Activated T-cell treated with anti-CD3 and anti-CD28 coated beads, Interleukin-2, amount 50 U/mL, for 48 hours (primary cell): Measurements from ENCODE around the gene UROC1.
A peak's percentile ranks its signal among the peaks of the same experiment; 100 is the strongest.
"Not testable (repeated sequence)": the region's sequence is repeated elsewhere in the genome, so short reads cannot be mapped to it uniquely, and the experiment has no call there.

Experiments
- DNase-seq, 2 experiments: peaks; one replicate each; pipeline ENCODE4 v3.0.0-alpha.2; 2020

The UROC1 gene

DNA sequence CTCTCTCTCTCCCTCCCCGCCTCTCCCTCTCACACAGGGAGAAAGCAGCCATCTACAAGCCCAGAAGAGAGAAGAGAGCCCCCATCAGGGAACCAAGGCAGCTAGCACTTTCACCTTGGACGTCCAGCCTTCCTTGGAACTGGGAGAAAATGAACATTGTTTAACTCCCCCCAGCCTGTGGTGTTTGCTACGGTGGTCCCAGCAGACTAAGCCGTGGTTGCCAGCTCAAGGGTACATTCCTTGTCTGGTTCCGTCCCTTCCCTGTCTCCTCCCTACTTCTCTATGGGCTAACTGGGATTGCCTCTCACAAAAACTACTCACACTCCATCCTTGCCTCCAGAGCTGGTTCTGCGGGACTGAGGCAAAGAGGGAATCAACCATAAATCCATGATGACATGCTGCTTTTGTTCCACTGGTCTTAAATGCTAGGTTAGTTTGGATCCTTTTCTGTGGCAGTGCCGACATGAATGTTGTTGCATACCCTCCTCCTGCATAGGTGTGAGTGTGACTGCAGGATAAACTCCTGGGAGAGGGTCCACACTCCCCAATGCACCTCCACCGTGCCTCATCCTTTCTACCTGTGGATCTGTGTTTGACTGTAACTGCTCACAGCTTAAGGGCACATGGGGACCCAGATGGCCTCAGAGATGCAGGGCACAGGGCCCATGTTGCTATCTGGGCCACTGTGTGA, 29.1 kb upstream of the UROC1 start:
- peak; percentile 6 to 9 for DNase-seq

- DNase-seq = no peak
Observed at GRCh38 chr3:126546013-126546412, 28.4 kb upstream of the UROC1 start.

DNA sequence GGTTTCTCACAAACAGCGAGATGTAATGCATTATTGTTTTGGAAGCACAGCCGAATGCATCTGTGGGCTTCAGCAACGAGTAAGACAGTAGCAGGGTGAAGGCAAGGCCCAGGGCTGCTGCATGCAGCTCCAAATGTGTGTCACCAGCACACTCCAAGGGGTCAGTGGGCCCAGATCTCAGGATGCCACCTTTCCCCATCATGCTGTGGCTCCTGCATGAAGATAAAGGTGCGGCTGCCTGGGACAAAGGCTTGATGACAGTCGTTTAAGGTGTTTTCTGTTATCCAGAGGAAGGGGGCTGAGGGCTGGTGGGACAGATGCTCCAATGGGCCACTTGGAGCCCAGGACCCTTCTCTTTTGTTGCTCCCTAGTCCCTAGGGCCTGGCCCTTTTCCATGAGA, 28.0 kb upstream of the UROC1 start:
- DNase-seq = no peak

- peak; percentile 3 to 7 for DNase-seq
Observed at GRCh38 chr3:126544596-126545281, 27.2 kb upstream of the UROC1 start.

DNA sequence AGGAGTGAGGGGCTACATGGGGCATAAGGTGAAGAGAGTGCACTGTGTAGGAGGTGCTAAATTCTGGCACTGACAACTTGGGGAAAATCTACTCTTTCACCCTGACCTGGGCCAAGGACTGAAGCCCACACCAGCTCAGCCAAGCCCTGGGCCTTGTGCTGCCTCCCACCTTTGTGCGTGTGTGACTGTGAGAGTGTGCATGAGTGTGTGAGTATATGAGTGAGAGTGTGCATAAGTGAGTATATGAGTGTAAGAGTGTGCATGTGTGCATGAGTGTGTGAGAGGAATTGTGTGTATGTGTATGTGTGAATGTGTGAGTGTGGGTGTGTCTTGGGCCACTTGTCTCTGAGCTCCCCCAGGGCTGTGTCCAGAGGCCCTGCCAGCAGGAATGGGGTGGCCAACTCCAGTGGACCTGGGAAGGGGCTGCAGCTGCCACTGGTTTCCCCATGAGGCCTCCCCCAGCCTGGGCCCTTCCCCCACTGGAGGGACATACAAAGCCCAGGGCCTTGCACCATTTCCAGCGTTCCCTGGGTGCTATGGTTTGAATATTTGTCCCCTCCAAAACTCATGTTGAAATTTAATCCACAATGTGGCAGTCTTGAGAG, 26.0 kb upstream of the UROC1 start:
- DNase-seq = peak; percentile 7 to 8

DNA sequence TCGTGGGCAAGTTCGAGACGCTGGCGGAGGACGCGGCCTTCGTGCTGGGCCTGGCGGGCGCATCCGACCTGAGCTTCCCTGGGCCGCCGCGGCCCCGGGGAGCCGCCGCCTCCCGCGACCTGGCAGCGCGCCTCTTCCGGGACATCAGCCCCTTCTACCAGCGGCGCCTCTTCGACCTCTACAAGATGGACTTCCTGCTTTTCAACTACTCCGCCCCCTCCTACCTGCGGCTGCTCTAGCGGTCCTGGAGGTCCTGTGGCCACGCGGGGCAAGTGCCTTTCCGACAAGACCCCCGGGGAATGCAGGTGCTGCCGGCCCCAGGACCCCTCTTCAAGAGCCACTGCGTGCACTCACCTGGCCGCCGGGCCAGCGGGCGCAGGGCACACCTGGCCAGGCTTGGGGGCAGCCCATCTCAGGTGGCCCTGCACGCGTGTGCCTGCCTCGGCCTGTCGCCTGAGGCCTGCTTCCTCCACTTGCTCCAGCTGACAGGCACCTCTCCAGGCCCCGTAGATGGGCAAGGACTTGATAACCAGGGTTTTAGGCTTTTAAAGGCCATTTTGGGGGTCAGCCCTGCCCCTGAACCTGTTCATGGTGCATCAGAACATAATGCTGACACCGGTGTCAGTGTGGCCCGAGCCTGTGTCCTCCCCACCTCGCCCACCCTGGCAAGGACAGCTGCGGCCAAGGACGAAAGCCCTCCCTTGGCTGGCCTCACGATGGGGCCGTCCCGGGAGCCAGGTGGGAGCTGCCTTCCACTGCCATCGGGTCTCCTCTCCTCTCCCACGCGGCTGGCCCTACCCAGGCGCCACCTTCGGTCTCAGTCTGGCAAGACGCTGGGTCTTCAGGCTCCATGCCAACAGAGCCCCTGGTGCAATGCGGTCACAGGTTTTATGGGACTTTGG, 25.0 kb upstream of the UROC1 start:
- DNase-seq = peak; percentile 6 to 7

- peak in 1 of 2 experiments; percentile 5 for DNase-seq
Observed at GRCh38 chr3:126541628-126542339, 24.2 kb upstream of the UROC1 start.

DNA sequence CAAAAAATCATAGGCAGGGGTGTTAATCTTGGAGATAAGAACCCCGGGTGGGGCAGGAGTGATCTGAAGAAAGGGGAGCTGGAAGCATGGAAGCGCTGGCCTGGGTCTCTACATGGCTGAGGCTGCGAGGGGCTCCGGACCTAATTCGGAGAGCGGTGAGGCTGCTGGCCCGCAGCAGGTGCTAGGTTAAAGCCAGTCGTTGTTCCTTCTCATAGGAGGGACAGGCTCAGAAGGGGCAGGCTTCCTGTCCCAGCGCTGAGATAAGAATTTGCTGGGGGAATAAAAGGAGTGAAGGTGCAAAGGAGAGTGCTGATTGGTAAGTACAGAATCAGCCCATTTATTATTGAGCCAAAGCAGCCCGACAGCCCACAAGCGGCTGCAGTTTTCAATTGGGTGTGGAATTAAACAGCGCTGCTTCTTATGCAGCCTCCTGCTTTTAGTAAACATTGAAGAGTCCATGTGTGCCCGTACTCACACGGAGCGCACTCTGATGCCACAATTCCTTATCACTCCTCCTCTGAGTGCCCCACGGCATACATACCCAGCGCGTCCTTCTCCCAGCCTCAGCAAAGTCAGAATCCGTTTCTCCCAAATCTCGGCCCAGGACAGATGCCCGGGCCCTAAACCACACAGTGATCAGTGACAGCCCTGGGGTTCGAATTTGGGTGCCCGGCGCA, 23.5 kb upstream of the UROC1 start:
- peak in 1 of 2 experiments; percentile 7 for DNase-seq

- DNase-seq = peak in 1 of 2 experiments; percentile 17
Observed at GRCh38 chr3:126540342-126540849, 22.8 kb upstream of the UROC1 start.

GRCh38 chr3:126539558-126540250, 22.1 kb upstream of the UROC1 start:
- DNase-seq = peak in 1 of 2 experiments; percentile 10

- DNase-seq = no peak
Observed at GRCh38 chr3:126538966-126539365, 21.4 kb upstream of the UROC1 start.

- DNase-seq = peak in 1 of 2 experiments; percentile 8
Observed at GRCh38 chr3:126538316-126538715, 20.7 kb upstream of the UROC1 start.

- DNase-seq = no peak
Observed at GRCh38 chr3:126537730-126538281, 20.2 kb upstream of the UROC1 start.

DNA sequence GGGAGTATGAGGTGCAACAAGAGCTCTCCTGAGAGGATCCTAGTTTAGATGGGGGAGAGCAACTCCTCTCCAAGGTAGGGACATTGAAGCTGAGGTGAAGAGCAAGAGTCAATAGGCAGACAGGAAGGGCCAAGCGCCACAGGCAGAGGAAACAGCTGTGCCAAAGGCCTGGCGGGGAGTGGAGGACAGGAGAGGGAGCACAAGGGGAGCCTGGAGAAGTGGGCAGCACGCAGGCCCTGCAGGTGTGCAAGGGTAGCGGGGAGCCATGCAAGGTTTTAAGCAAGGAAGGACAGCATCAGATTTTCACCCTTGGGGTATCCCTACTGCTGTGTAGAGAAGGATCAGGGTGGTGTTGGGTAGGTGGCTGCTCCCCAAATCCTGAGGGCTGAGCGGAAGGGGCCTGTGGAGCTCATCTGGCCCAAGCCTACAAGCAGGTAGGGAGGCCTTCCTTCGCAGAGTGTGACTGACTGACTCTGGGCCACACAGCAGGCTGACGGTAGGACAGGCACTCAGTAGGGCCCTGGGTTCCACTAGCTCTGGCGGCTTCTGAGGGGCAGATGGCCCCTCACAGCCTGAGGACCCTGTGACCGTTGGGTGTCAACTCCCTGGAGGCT, 19.6 kb upstream of the UROC1 start:
- DNase-seq = no peak

DNA sequence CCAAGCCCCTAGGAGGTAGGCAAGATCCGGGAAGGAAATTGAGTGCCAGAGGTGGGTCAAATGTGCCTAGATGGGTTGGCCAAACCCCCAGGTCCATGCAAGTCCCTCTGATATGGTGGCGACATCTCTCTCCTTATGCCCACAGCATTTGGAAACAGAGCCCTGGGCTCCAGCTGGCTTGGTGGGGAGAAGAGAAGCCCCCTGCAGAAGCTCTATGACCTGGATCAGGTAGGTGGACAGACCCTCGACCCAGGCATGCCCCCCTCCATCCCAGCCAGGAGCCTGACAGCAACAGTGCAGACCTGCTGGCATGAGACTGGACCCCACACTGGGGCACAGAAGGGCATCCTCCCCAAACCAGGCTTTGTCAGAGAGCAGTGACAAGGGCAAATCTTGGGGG, 18.6 kb upstream of the UROC1 start:
- no peak for DNase-seq

DNA sequence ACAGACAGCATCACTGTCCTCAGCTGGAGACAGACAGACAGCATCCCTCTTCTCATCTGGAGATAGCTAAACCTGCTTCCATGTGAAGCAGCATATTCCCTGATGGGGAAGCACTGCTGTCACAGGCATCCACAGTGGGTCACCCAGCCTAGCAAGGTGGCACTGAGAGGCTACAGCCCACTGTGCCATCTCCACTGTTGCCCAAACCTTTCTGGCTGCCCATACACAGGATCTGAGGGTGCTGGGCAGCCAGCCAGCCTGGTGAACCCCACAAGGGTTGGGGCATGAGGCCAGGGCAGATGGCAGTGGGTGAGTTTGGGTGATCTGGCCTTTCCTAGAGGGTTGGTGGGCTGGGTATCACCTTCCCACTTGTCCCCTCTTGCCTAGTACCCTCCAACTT, 18.1 kb upstream of the UROC1 start:
- no peak for DNase-seq

DNA sequence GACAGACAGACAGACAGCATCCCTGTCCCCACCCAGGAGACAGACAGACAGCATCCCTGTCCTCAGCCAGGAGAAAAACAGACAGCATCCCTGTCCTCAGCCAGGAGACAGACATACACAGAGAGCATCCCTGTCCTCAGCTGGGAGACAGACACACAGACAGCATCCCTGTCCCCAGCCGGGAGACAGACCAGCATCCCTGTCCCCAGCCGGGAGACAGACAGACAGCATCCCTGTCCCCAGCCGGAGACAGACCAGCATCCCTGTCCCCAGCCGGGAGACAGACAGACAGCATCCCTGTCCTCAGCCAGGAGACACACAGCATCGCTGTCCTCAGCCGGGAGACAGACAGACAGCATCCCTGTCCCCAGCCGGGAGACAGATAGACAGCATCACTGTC, 17.1 kb upstream of the UROC1 start:
- DNase-seq = not testable (repeated sequence)

DNA sequence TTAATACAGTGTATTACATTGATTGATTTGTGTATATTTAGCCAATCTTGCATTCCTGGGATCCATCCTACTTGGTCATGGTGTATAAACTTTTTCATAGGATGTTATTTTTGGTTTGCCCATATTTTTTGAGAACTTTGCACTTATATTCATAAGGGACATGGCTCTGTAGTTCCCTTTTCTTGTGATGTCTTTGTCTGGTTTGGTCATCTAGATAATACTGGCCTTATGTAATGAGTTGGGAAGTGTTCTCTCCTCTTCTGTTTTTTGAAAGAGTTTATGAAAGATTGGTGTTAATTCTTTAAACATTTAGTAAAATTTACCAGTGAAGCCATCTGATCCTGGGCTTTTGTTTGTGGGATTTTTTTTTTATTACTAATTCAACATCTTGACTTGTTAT, 15.9 kb upstream of the UROC1 start:
- no peak for DNase-seq

DNA sequence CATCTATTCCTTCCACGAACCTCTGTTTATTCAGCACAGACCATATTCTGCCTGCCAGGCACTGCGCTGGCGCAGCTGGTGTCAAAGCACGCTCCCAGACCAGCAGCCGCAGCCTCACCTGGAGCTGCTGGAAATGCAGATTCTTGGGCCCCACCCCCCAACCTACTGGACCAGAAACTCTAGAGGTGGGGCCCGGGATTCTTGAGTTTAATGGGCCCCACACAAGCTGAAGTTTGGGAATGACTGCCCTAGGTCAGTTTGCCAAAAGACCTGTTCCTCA, 13.4 kb upstream of the UROC1 start:
- DNase-seq = no peak
